Measurements from ENCODE around the gene HERPUD2. TPM values are rescaled to one million over a fixed set of nuclear protein-coding genes. Genes with fewer than 3 reads are reported as not detected.

The HERPUD2 gene
- total RNA-seq, 4 donors from 2014 or later = 28.7 to 38.2 (median 30.9) TPM

DNA sequence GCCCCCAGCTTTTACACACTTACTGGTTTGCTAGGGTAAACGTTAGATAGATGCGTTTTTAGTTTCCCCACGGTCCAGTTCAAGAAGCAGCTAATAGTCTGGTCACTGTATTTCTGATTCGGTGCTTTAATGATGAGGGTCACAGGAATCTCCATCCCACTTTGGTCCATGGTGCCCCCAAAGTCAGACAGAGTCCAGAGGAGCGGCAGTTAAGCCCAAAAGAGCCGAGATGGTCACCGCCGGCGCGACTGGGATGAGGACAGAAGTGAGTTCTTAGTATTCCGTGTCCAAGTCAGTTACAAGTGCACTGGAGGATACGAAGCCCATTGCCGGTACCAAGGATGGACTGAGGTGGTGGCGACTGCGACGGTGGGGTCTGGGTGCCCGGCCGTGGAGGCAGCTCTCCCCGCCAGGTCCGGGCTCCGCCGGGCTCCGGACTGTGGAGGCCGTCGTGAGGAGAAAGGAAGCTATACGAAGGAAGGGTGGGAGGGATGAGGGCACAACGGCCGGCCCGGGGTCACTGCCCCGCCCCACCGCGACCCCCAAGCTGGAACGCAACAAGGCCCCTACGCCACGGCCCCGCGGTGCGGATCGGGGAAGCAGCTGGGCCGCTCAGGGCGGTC lies 663 bp downstream of the HERPUD2 start:
- TF ChIP-seq CTCF (IDR thresholded peaks at IDR 0.05; ENCODE audit: low read depth) = no peak

GRCh38 chr7:35691827-35692307 lies 3.1 kb downstream of the HERPUD2 start:
- no peak for TF ChIP-seq CTCF (IDR thresholded peaks at IDR 0.05; ENCODE audit: low read depth)

GRCh38 chr7:35691366-35691765 lies 3.6 kb downstream of the HERPUD2 start:
- no peak for TF ChIP-seq CTCF (IDR thresholded peaks at IDR 0.05; ENCODE audit: low read depth)

- no peak for TF ChIP-seq CTCF (IDR thresholded peaks at IDR 0.05; ENCODE audit: low read depth)
Measured at GRCh38 chr7:35685781-35686180, 9.2 kb downstream of the HERPUD2 start.

DNA sequence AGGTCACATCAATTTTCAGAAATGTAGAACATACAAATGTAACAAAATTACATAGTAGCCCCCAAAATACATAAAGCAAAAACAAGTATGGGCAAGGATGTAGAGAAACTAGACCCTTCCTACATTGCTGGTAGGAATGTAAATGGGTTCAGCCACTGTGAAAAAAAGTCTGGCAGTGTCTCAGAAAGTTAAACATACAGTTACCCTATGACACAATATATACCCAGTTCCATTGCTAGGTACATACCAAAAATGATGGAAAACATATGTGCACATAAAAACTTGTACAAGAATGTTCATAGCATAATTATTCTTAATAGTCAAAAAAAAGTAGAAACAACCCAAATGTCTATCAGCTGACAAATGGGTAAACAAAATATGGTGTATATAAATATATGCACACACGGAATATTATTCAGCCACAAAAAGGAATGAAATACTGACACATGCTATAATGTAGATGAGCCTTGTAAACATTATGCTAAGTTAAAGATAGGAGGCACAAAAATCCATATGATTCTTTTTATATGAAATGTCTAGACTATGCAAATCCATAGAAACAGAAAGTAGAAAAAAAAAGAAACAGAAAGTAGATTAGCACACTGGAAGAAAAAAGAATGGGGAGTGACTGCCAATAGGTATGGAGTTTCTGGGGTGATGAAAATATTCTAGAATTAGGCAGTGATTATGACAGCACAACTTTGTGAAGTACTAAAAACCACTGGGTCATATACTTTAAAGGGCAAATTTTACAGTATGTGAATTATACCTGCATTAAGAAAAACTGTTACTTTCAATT lies 13.5 kb downstream of the HERPUD2 start:
- TF ChIP-seq CTCF (IDR thresholded peaks at IDR 0.05; ENCODE audit: low read depth) = no peak

DNA sequence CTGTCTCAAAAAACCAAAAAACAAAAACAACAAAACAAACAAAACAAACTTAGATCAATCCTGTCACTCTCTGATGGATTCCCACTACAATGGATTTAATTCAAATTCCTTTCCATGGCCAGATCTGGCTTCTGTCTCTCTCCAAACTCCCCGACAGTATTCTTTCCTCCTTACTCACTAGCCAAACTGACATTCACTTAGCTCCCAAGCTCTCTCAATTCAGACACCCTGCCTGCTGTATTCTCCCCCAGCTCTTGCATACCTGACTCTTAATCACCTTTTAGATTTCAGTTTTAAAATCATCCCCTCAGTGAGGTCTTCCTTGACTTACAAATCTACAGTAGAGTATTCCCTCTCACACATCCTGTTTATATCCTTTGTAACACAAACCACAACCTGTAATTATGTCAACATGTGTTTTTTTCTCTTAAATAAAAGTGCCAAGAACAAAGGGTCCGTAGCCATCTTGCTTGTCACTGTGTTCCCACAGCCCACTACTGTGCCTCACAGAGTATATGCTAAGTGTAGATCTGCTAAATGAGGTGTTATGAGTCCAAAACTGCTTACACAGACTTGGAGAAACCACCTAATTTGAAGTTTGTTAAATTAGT lies 14.4 kb downstream of the HERPUD2 start:
- no peak for TF ChIP-seq CTCF (IDR thresholded peaks at IDR 0.05; ENCODE audit: low read depth)
